Measurements from ENCODE around the gene SRBD1. TPM values are rescaled to one million over a fixed set of nuclear protein-coding genes. Genes with fewer than 3 reads are reported as not detected.

Gene SRBD1
- total RNA-seq, 6 experiments from 2014 or later, result 7.4 to 14.1 (median 9.4) TPM

GRCh38 chr2:45524016-45524415 lies 87.1 kb downstream of the SRBD1 start:
- TF ChIP-seq CTCF (IDR thresholded peaks at IDR 0.05) (no peak), POLR2A (IDR thresholded peaks at IDR 0.05) (no peak)
- Histone ChIP-seq H3K36me3 (no peaks in the 10 kb centered on the region), H3K4me3 (no peak overlapping the region), H3K27ac (no peak overlapping the region), H3K9me3 (no peaks in the 10 kb centered on the region), H3K4me1 (no peaks in the 10 kb centered on the region), H3K27me3 (no peaks in the 10 kb centered on the region)
- intact Hi-C loops (cut with DNase I), result no loop called here
- DNase-seq (no peak), ATAC-seq (no peak)
- WGBS (ENCODE audit: insufficient coverage, low coverage, low lambda C conversion rate, missing lambda C conversion rate), result 100% methylated on average over 1 of the region's 1 CpG

GRCh38 chr2:45518546-45518945 lies 92.5 kb downstream of the SRBD1 start:
- Histone ChIP-seq H3K27ac (no peak overlapping the region), H3K4me3 (no peak overlapping the region), H3K4me1 (no peaks in the 10 kb centered on the region), H3K9me3 (no peaks in the 10 kb centered on the region), H3K36me3 (no peaks in the 10 kb centered on the region), H3K27me3 (no peaks in the 10 kb centered on the region)
- no peak for ATAC-seq
- WGBS (ENCODE audit: insufficient coverage, low coverage, low lambda C conversion rate, missing lambda C conversion rate), result 75% methylated on average over 2 of the region's 2 CpGs
- intact Hi-C loops (cut with DNase I), result no loop called here
- DNase-seq, result no peak
- no peak for TF ChIP-seq POLR2A (IDR thresholded peaks at IDR 0.05)
- TF ChIP-seq CTCF (IDR thresholded peaks at IDR 0.05), result no peak

GRCh38 chr2:45510701-45511420 lies 100.2 kb downstream of the SRBD1 start:
- no peak overlapping the region for H3K4me3 ChIP-seq
- TF ChIP-seq CTCF (IDR thresholded peaks at IDR 0.05) (no peak), POLR2A (IDR thresholded peaks at IDR 0.05) (no peak)
- ATAC-seq (no peak), DNase-seq (no peak)
- no peaks in the 10 kb centered on the region for H3K36me3 ChIP-seq
- no peak overlapping the region for H3K27ac ChIP-seq
- H3K4me1 ChIP-seq, result no peaks in the 10 kb centered on the region
- 66% methylated on average over 9 of the region's 9 CpGs for WGBS (ENCODE audit: insufficient coverage, low coverage, low lambda C conversion rate, missing lambda C conversion rate)
- intact Hi-C loops (cut with DNase I), result no loop called here
- H3K27me3 ChIP-seq, result no peaks in the 10 kb centered on the region
- no peaks in the 10 kb centered on the region for H3K9me3 ChIP-seq

GRCh38 chr2:45506756-45507155 lies 104.3 kb downstream of the SRBD1 start:
- intact Hi-C loops (cut with DNase I), result no loop called here

More at GRCh38 chr2:45506756-45507155, 104.3 kb downstream of the SRBD1 start:
- Histone ChIP-seq H3K27ac (no peak overlapping the region), H3K9me3 (no peaks in the 10 kb centered on the region), H3K36me3 (no peaks in the 10 kb centered on the region), H3K27me3 (no peaks in the 10 kb centered on the region), H3K4me1 (no peaks in the 10 kb centered on the region), H3K4me3 (no peak overlapping the region)
- DNase-seq (no peak), ATAC-seq (no peak)
- WGBS (ENCODE audit: insufficient coverage, low coverage, low lambda C conversion rate, missing lambda C conversion rate), result 100% methylated on average over 3 of the region's 3 CpGs
- TF ChIP-seq CTCF (IDR thresholded peaks at IDR 0.05) (no peak), POLR2A (IDR thresholded peaks at IDR 0.05) (no peak)
